GM23338 (cell line): ENCODE results near the gene RUSC1.
"Not testable (repeated sequence)": the region's sequence is repeated elsewhere in the genome, so short reads cannot be mapped to it uniquely, and the experiment has no call there.

Experiments used
- ETS1 ChIP-seq: IDR thresholded peaks from 2 replicates; pipeline ENCODE4 v1.6.1; 2016; ENCODE audit warnings: antibody characterized with exemption
- POLR2AphosphoS5 ChIP-seq: IDR thresholded peaks from 2 replicates; pipeline ENCODE4 v1.6.1; 2016; ENCODE audit warnings: antibody characterized with exemption, low read depth
- TF ChIP-seq, protein P1 (sequence below), 2 experiments: fragments of 200-600 bp in 1 of 2; sonication (generic) in 1 of 2; conservative IDR thresholded peaks; 2 replicates each; pipeline versions ENCODE4 v1.5.1 to v1.6.1; 2016 to 2017; ENCODE audit warnings: antibody characterized with exemption in 2 of 2, low read depth in 2 of 2, mild to moderate bottlenecking in 2 of 2, moderate library complexity in 1 of 2

DNA sequence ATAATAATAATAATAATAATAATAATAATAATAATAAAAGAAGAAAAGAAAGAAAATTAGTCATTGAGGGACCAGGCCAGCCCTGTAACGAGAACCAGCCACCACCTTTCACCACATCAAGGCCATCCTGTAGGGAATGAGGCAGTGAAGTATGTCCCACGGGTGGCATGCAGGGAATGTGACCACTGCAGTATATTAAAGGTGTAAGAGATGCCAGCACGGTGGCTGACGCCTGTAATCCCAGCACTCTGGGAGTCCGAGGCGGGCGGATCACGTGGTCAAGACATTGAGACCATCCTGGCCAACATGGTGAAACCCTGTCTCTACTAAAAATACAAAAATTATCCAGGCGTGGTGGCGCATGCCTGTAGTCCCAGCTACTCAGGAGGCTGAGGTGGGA, 29.7 kb upstream of the RUSC1 start:
- not testable (repeated sequence) for TF ChIP-seq POLR2AphosphoS5, ETS1
- TF ChIP-seq, protein P1, sequence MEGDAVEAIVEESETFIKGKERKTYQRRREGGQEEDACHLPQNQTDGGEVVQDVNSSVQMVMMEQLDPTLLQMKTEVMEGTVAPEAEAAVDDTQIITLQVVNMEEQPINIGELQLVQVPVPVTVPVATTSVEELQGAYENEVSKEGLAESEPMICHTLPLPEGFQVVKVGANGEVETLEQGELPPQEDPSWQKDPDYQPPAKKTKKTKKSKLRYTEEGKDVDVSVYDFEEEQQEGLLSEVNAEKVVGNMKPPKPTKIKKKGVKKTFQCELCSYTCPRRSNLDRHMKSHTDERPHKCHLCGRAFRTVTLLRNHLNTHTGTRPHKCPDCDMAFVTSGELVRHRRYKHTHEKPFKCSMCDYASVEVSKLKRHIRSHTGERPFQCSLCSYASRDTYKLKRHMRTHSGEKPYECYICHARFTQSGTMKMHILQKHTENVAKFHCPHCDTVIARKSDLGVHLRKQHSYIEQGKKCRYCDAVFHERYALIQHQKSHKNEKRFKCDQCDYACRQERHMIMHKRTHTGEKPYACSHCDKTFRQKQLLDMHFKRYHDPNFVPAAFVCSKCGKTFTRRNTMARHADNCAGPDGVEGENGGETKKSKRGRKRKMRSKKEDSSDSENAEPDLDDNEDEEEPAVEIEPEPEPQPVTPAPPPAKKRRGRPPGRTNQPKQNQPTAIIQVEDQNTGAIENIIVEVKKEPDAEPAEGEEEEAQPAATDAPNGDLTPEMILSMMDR (conservative IDR thresholded peaks at IDR 0.05; ENCODE audit: low read depth in 2 of 2) = not testable (repeated sequence)
